Lung (tissue), 12 donors: ENCODE measurements around the gene NRDE2. TPM values are rescaled to one million over a fixed set of nuclear protein-coding genes. Genes with fewer than 3 reads are reported as not detected.

Source experiments
- ATAC-seq: fragments of 200-7000 bp; cut with Tn5 transposase; one replicate; pipeline ENCODE4 v1.9.1; 2020; ENCODE audit warnings: moderate number of reproducible peaks; ENCODE audit not compliant: insufficient read depth, low FRiP score
- DNase-seq, 3 donors: peaks; one replicate each; pipeline ENCODE4 v3.0.0-alpha.2; 2013 to 2017
- H3K27ac ChIP-seq, 2 donors: one replicate each; pipeline ENCODE4 v1.5.1; 2013; ENCODE audit warnings: mild to moderate bottlenecking in 2 of 2, moderate library complexity in 2 of 2, control low read depth in 1 of 2, inconsistent platforms in 1 of 2, low read depth in 1 of 2, low read length in 1 of 2
- H3K27me3 ChIP-seq, 3 donors: one replicate each; pipeline ENCODE4 v1.5.1; 2013; ENCODE audit warnings: low read length in 2 of 3; ENCODE audit not compliant: control insufficient read depth in 3 of 3, insufficient read depth in 3 of 3
- H3K36me3 ChIP-seq, 4 donors: one replicate each; pipeline ENCODE4 v1.5.1; 2013; ENCODE audit warnings: low read length in 4 of 4, mild to moderate bottlenecking in 1 of 4, moderate library complexity in 1 of 4; ENCODE audit not compliant: control insufficient read depth in 4 of 4, insufficient read depth in 4 of 4
- H3K4me1 ChIP-seq, 5 donors: one replicate each; pipeline ENCODE4 v1.5.1; 2013; ENCODE audit warnings: low read length in 5 of 5, mild to moderate bottlenecking in 2 of 5, moderate library complexity in 1 of 5; ENCODE audit not compliant: control insufficient read depth in 5 of 5, insufficient read depth in 5 of 5
- H3K4me3 ChIP-seq: one replicate; pipeline ENCODE4 v1.5.1; 2013; ENCODE audit warnings: mild to moderate bottlenecking, control low read depth, moderate library complexity
- H3K9ac ChIP-seq, 2 donors: one replicate each; pipeline ENCODE4 v1.5.1; 2013; ENCODE audit warnings: low read length in 2 of 2, control low read depth in 1 of 2; ENCODE audit not compliant: insufficient read depth in 1 of 2
- H3K9me3 ChIP-seq, 4 donors: one replicate each; pipeline ENCODE4 v1.5.1; 2013; ENCODE audit warnings: low read length in 3 of 4, mild to moderate bottlenecking in 1 of 4, moderate library complexity in 1 of 4; ENCODE audit not compliant: control insufficient read depth in 4 of 4, insufficient read depth in 3 of 4
- CTCF ChIP-seq: IDR thresholded peaks from 2 replicates; pipeline ENCODE4 v1.5.1; 2012; ENCODE audit warnings: mild to moderate bottlenecking; ENCODE audit errors: control extremely low read depth, extremely low read depth
- WGBS, 2 donors: extraction: QIAGEN DNeasy Blood & Tissue Kit; methylation state at CpG; one replicate each; pipeline ENCODE4 v1.1.7; 2013; 5-methylcytosine and 5-hydroxymethylcytosine counted together
- polyA plus RNA-seq, 2 donors: library from polyadenylated mRNA; stranded (reverse); fragments of 200-250 nt; gene quantifications; one replicate each; pipeline ENCODE4 v1.2.1, GENCODE V29; 2013
- total RNA-seq, 2 donors: library from RNA; depleted of rRNA in 1 of 2; stranded (reverse); fragments of >200 nt in 1 of 2; gene quantifications; one replicate each; pipeline ENCODE4 v1.2.1, GENCODE V29; 2014 to 2021
- donor health status: control.
- donor health status: control.
- donor health status: Bipolar disorder and iron deficiency.
- donor health status: healthy.
- donor health status: DM: yes; HTN: yes; CAD: no.

NRDE2 gene
- total and polyA plus RNA-seq, 4 donors: 7.0 to 21.0 (median 13.3) TPM

- TF ChIP-seq CTCF: no peak
- ATAC-seq (peak; percentile 96), DNase-seq (peak; percentile 94 to 98 (median 96))
- Histone ChIP-seq H3K4me3 (peak within 1 kb of the TSS; percentile 96), H3K27ac (peak within 1 kb of the TSS; percentile 86 to 91), H3K9ac (peak within 1 kb of the TSS; percentile 76 to 83), H3K27me3 (peaks cover 0 to 7% (median 4%) of the 10 kb centered on the region in 3 donors), H3K9me3 (no peaks in the 10 kb centered on the region), H3K36me3 (peaks cover 7 to 14% (median 12%) of the 10 kb centered on the region in 4 donors), H3K4me1 (peaks cover 0 to 16% (median 5%) of the 10 kb centered on the region in 5 donors)
- whole genome bisulfite sequencing, 2 donors: 0% methylated on average over 51 to 55 of the region's 55 CpGs
Measured at GRCh38 chr14:90256354-90257131, 75.2 kb downstream of the NRDE2 start, which contains the start of gene PSMC1. Gene PSMC1, plus strand, starts transcription at chr14:90256553. Its CDS starts 45 bp downstream, at chr14:90256598.

GRCh38 chr14:90255871-90256270, 75.9 kb downstream of the NRDE2 start:
- Histone ChIP-seq H3K9ac (no peak overlapping the region), H3K36me3 (peaks cover 4 to 9% (median 6%) of the 10 kb centered on the region in 4 donors), H3K4me3 (no peak overlapping the region), H3K27ac (peak overlapping the region in 1 of 2 donors; percentile 91), H3K4me1 (peaks cover 0 to 16% (median 5%) of the 10 kb centered on the region in 5 donors), H3K27me3 (peaks cover 0 to 7% (median 4%) of the 10 kb centered on the region in 3 donors), H3K9me3 (no peaks in the 10 kb centered on the region)
- DNase-seq (peak in 1 of 3 donors; percentile 16), ATAC-seq (no peak)
- no peak for TF ChIP-seq CTCF
- WGBS, 2 donors: 38 to 59% methylated on average over 1 of the region's 1 CpG

GRCh38 chr14:90253826-90254225, 77.9 kb downstream of the NRDE2 start:
- 84 to 96% methylated on average over 8 of the region's 8 CpGs for WGBS, 2 donors
- Histone ChIP-seq H3K9ac (no peak overlapping the region), H3K4me3 (no peak overlapping the region), H3K36me3 (no peaks in the 10 kb centered on the region), H3K27ac (no peak overlapping the region), H3K9me3 (peaks cover 0 to 2% (median 0%) of the 10 kb centered on the region in 4 donors), H3K4me1 (peaks cover 0 to 16% (median 5%) of the 10 kb centered on the region in 5 donors), H3K27me3 (peaks cover 3 to 7% (median 4%) of the 10 kb centered on the region in 3 donors)
- no peak for DNase-seq
- no peak for TF ChIP-seq CTCF
- ATAC-seq: no peak
